Measurements from ENCODE around the gene KRTAP6-2.

KRTAP6-2 gene

GRCh38 chr21:30567617-30568016 lies 31.1 kb downstream of the KRTAP6-2 start:
- no peak for DNase-seq (ENCODE audit: low read depth)

GRCh38 chr21:30563630-30564029 lies 35.1 kb downstream of the KRTAP6-2 start:
- DNase-seq (ENCODE audit: low read depth) = no peak

- no peak for DNase-seq (ENCODE audit: low read depth)
Observed at GRCh38 chr21:30563072-30563471, 35.6 kb downstream of the KRTAP6-2 start.

GRCh38 chr21:30561957-30562356 lies 36.7 kb downstream of the KRTAP6-2 start:
- DNase-seq (ENCODE audit: low read depth) = no peak

- no peak for DNase-seq (ENCODE audit: low read depth)
Observed at GRCh38 chr21:30561264-30561895, 37.3 kb downstream of the KRTAP6-2 start, which contains the start of gene KRTAP19-7. Gene KRTAP19-7 (minus strand): TSS chr21:30561314. CDS start chr21:30561289, 25 bp downstream.

- DNase-seq (ENCODE audit: low read depth) = no peak
Observed at GRCh38 chr21:30555095-30555494, 43.6 kb downstream of the KRTAP6-2 start.

- DNase-seq (ENCODE audit: low read depth) = no peak
Observed at GRCh38 chr21:30552782-30553181, 45.9 kb downstream of the KRTAP6-2 start.
